Measurements from ENCODE around the gene RENBP. TPM values are rescaled to one million over a fixed set of nuclear protein-coding genes. Genes with fewer than 3 reads are reported as not detected.
A peak's percentile ranks its signal among the peaks of the same experiment; 100 is the strongest.

RENBP gene
- total RNA-seq, 2 donors from 2014 or later = 12.0 to 17.5 TPM

DNA sequence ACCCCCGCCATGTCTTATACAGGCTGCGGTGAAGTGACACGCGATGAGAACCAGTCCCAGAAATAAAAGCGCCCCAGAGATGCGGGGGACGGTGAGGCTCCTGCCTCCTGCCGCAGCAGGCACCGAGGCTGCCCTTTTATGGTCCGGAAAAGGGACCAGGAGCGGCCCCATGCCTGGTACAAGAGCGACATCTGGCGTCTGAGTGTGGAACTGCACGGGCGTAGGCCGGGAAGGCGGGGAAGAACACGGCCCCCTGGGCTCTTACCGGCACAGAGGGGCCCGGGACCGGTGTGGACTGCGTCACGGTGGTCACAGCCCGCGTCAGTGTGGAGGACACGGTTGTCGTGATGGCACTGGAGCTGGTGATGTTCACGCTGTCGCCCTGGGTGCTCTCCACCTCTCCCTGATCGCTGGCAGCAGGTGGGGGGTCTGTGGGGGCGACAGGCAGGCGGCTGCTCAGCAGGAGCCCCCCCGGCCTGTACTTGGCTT, 8.9 kb upstream of the RENBP start:
- TF ChIP-seq, protein P1, sequence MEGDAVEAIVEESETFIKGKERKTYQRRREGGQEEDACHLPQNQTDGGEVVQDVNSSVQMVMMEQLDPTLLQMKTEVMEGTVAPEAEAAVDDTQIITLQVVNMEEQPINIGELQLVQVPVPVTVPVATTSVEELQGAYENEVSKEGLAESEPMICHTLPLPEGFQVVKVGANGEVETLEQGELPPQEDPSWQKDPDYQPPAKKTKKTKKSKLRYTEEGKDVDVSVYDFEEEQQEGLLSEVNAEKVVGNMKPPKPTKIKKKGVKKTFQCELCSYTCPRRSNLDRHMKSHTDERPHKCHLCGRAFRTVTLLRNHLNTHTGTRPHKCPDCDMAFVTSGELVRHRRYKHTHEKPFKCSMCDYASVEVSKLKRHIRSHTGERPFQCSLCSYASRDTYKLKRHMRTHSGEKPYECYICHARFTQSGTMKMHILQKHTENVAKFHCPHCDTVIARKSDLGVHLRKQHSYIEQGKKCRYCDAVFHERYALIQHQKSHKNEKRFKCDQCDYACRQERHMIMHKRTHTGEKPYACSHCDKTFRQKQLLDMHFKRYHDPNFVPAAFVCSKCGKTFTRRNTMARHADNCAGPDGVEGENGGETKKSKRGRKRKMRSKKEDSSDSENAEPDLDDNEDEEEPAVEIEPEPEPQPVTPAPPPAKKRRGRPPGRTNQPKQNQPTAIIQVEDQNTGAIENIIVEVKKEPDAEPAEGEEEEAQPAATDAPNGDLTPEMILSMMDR (conservative IDR thresholded peaks at IDR 0.05) = peak; percentile 99
- Histone ChIP-seq H3K27me3 (ENCODE audit: control insufficient read depth, insufficient read depth, low read length, poor library complexity, severe bottlenecking) (no peaks in the 10 kb centered on the region), H3K27ac (ENCODE audit: low read depth, low read length) (no peak overlapping the region), H3K9ac (ENCODE audit: extremely low read depth, low read length, poor library complexity, severe bottlenecking) (no peak overlapping the region), H3K36me3 (ENCODE audit: control insufficient read depth, insufficient read depth, low read length) (peaks cover 25% of the 10 kb centered on the region), H3K4me3 (ENCODE audit: low read length) (no peak overlapping the region), H3K9me3 (ENCODE audit: control insufficient read depth, low read length) (no peaks in the 10 kb centered on the region), H3K4me1 (ENCODE audit: control insufficient read depth, insufficient read depth, low read length) (no peaks in the 10 kb centered on the region)
- no peaks in the 10 kb centered on the region for H3K9me3 Mint-ChIP-seq
- H3K4me1 Mint-ChIP-seq = peaks cover 3% of the 10 kb centered on the region
- peaks cover 85% of the 10 kb centered on the region for H3K36me3 Mint-ChIP-seq (ENCODE audit: low read depth)
- no peaks in the 10 kb centered on the region for H3K27me3 Mint-ChIP-seq (ENCODE audit: insufficient read depth)
- peak; percentile 92 for DNase-seq
- peak overlapping the region; percentile 21 for H3K27ac Mint-ChIP-seq
- WGBS, 2 experiments (ENCODE audit: insufficient coverage in 1 of 2, insufficient read length in 1 of 2) = 32 to 37% methylated on average over 10 to 32 of the region's 33 CpGs
- H3K4me3 Mint-ChIP-seq = no peak overlapping the region

DNA sequence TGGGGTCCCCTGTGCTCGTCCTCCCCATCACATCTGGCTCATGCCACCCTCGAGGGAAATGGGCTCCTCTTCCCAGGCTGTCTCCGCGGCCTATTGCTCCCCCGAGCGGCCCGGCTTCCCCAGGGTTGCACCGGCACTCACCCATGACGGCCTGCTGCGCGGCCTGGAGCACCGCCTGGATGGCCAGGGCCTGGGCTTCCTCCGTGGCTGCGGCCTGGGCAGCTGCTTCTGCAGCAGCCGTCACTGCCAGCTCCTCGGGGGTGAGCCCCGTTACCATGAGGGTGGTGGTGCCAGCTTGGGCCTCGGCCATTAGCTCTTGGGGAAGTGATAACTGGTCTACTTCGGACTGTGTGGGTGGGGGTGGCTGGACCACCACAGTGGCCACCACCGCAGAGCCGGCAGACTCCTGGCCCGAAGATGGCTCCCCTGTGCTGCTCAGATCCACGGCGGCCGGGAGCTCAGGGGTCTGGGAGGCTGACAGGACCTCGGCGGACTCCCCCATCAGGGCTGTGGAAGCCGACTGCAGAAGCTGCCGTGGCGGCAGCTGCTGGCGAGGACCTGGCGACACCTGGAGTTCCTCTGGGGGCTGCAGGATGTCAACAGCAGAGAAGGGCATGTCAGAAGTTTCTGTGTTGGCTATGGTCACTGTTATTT, 8.1 kb upstream of the RENBP start:
- Histone ChIP-seq H3K4me3 (ENCODE audit: low read length) (no peak overlapping the region), H3K9me3 (ENCODE audit: control insufficient read depth, low read length) (no peaks in the 10 kb centered on the region), H3K27me3 (ENCODE audit: control insufficient read depth, insufficient read depth, low read length, poor library complexity, severe bottlenecking) (no peaks in the 10 kb centered on the region), H3K9ac (ENCODE audit: extremely low read depth, low read length, poor library complexity, severe bottlenecking) (no peak overlapping the region), H3K27ac (ENCODE audit: low read depth, low read length) (no peak overlapping the region), H3K36me3 (ENCODE audit: control insufficient read depth, insufficient read depth, low read length) (peaks cover 25% of the 10 kb centered on the region), H3K4me1 (ENCODE audit: control insufficient read depth, insufficient read depth, low read length) (no peaks in the 10 kb centered on the region)
- 94 to 98% methylated on average over 10 to 31 of the region's 32 CpGs for whole genome bisulfite sequencing, 2 experiments (ENCODE audit: insufficient coverage in 1 of 2, insufficient read length in 1 of 2)
- DNase-seq = no peak
- peak overlapping the region; percentile 21 for H3K27ac Mint-ChIP-seq
- no peaks in the 10 kb centered on the region for H3K27me3 Mint-ChIP-seq (ENCODE audit: insufficient read depth)
- TF ChIP-seq, protein P1 (conservative IDR thresholded peaks at IDR 0.05) = no peak
- H3K4me3 Mint-ChIP-seq = no peak overlapping the region
- H3K36me3 Mint-ChIP-seq (ENCODE audit: low read depth) = peaks cover 82% of the 10 kb centered on the region
- no peaks in the 10 kb centered on the region for H3K9me3 Mint-ChIP-seq
- peaks cover 6% of the 10 kb centered on the region for H3K4me1 Mint-ChIP-seq

DNA sequence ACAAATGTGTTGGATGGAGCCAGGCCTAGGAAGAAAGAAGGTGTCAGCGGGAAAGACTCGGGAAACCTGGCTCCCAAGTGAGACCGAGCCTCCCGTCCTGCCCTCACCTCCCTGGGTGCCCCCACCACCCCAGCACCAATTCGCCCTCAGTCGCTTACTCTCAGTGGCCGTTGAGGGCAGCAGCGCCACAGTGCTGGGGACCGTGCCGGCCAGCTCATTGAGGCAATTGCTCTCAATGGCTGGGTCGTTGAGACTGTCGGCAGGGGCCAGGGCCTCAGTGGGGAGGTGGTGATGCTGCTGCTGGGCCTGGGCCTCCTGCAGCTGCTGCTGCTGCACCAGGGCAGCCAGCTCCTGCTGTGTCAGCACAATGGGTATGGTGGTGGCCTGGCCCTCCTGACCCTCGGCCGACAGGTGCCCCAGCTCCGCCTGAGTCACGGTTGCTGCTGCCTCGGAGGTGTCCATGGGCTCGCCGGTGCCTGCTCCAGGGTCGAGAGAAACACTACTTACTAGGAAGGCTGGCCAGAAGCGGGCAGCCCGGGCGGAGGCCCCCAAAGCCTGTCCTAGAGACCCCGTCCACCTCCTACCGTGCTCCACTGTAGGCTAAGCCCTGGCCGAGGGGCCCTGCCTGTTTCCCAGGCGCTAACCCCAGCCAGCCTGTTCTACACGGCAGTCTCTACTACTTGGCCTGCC, 7.4 kb upstream of the RENBP start:
- H3K36me3 ChIP-seq (ENCODE audit: control insufficient read depth, insufficient read depth, low read length) = peaks cover 25% of the 10 kb centered on the region
- H3K4me1 ChIP-seq (ENCODE audit: control insufficient read depth, insufficient read depth, low read length) = no peaks in the 10 kb centered on the region
- H3K4me3 ChIP-seq (ENCODE audit: low read length) = no peak overlapping the region
- H3K27me3 Mint-ChIP-seq (ENCODE audit: insufficient read depth) = no peaks in the 10 kb centered on the region
- no peak overlapping the region for H3K27ac Mint-ChIP-seq
- H3K36me3 Mint-ChIP-seq (ENCODE audit: low read depth) = peaks cover 79% of the 10 kb centered on the region
- H3K4me1 Mint-ChIP-seq = peaks cover 7% of the 10 kb centered on the region
- H3K9ac ChIP-seq (ENCODE audit: extremely low read depth, low read length, poor library complexity, severe bottlenecking) = no peak overlapping the region
- no peaks in the 10 kb centered on the region for H3K9me3 Mint-ChIP-seq
- H3K27ac ChIP-seq (ENCODE audit: low read depth, low read length) = no peak overlapping the region
- TF ChIP-seq, protein P1 (conservative IDR thresholded peaks at IDR 0.05) = no peak
- DNase-seq = no peak
- 96% methylated on average over 28 of the region's 28 CpGs; no CpG with 5 or more reads in 1 of the 2 experiments for WGBS, 2 experiments (ENCODE audit: insufficient coverage in 1 of 2, insufficient read length in 1 of 2)
- H3K4me3 Mint-ChIP-seq = no peak overlapping the region
- H3K9me3 ChIP-seq (ENCODE audit: control insufficient read depth, low read length) = no peaks in the 10 kb centered on the region
- no peaks in the 10 kb centered on the region for H3K27me3 ChIP-seq (ENCODE audit: control insufficient read depth, insufficient read depth, low read length, poor library complexity, severe bottlenecking)
